ENCODE measurements around the gene LPAR1.

The LPAR1 gene

GRCh38 chr9:111068771-111069170 is 30.5 kb upstream of the LPAR1 start:
- H3K4me3 ChIP-seq (ENCODE audit: control insufficient read depth, low read depth, low read length): no peak overlapping the region
- peak; percentile 37 for DNase-seq (ENCODE audit: low read depth)
- TF ChIP-seq CTCF (IDR thresholded peaks at IDR 0.05; ENCODE audit: control insufficient read depth, insufficient read depth, low read depth, low read length, missing control alignments): no peak

DNA sequence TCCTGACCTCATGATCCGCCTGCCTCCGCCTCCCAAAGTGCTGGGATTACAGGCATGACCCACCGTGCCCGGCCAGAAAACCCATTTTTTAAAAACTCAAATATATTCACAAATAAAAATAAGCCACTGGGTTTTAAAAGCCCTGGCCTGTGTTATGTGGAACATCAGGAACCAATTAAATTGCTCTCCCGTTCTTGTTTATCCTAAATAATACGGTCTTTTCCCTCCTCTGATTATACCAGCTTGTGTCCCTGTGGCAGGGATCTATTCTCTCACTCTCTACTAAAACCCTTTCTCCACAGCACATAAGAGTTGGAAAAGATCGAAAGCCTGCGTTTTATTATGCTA is 30.1 kb upstream of the LPAR1 start:
- no peak for TF ChIP-seq CTCF (IDR thresholded peaks at IDR 0.05; ENCODE audit: control insufficient read depth, insufficient read depth, low read depth, low read length, missing control alignments)
- no peak for DNase-seq (ENCODE audit: low read depth)
- H3K4me3 ChIP-seq (ENCODE audit: control insufficient read depth, low read depth, low read length): no peak overlapping the region

DNA sequence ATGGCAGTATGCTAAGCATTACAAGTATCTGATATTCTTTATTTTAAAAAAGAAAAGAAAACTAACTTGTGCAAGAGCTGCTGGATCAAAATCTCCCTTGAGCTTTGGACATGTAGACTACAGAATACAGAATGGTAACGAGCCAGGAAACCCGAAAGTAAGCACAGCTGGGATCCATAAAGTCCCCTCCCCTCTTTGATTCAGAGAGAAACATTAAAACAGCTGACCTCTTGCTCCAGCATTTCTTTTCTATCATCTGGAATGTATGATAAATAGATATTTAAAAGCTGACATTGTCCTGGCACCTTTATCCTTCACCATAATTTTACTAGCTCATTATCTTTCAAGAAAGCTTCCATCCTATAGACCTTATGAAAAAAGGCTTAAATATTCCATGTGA is 28.2 kb upstream of the LPAR1 start:
- TF ChIP-seq CTCF (IDR thresholded peaks at IDR 0.05; ENCODE audit: control insufficient read depth, insufficient read depth, low read depth, low read length, missing control alignments): no peak
- DNase-seq (ENCODE audit: low read depth): peak; percentile 24
- no peak overlapping the region for H3K4me3 ChIP-seq (ENCODE audit: control insufficient read depth, low read depth, low read length)

DNA sequence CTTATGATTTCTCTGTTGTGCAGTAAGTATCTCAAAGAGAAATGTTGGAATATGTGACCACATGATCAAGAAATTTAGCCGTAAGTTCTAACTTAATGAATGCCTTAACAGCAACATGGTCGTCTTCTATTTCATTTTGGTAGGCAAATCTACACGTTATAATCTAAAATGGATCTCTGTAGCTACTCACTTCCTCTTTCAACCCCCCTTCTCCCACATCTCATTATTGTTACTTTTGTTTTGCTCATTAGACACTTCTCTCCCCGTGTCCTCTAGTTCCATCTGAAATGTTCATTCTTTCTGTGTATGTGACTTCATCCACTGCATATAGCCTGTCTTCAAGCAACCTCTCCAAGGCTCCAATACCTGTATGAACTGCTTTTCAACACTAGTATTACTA is 27.1 kb upstream of the LPAR1 start:
- no peak for DNase-seq (ENCODE audit: low read depth)
- H3K4me3 ChIP-seq (ENCODE audit: control insufficient read depth, low read depth, low read length): no peak overlapping the region
- no peak for TF ChIP-seq CTCF (IDR thresholded peaks at IDR 0.05; ENCODE audit: control insufficient read depth, insufficient read depth, low read depth, low read length, missing control alignments)

DNA sequence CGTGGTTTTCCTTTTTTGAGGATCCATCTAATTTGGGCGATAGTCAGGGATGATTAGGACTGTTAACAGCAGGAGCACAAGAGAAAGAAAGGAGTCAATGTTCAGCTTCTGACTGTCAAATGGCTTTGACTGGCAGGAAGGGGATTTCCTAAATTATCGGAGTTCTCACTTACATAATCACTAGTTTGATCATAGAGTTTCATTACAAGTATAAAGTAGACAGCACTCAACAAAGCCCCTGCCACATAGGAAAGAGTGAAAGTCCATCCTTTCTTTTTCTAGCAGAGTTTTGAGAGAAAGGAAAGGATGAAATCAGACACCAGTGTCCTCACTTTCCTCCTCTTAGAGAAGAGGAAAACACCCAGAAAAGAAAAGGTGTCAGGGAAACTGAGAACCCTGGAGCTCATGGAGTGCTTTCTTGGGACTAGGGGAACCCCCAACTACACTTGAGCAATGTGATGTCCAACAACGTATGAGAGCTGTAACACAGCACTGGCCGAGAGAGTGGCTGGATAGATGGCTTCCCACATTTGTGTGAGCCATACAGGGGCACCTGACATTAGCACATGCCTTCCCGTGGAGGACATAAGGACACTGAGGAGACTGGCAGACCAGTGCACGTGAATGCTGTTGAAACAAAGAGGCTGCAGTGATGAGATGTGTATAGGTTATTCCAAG is 26.0 kb upstream of the LPAR1 start:
- no peak overlapping the region for H3K4me3 ChIP-seq (ENCODE audit: control insufficient read depth, low read depth, low read length)
- DNase-seq (ENCODE audit: low read depth): no peak
- no peak for TF ChIP-seq CTCF (IDR thresholded peaks at IDR 0.05; ENCODE audit: control insufficient read depth, insufficient read depth, low read depth, low read length, missing control alignments)

- no peak for TF ChIP-seq CTCF (IDR thresholded peaks at IDR 0.05; ENCODE audit: control insufficient read depth, insufficient read depth, low read depth, low read length, missing control alignments)
- no peak overlapping the region for H3K4me3 ChIP-seq (ENCODE audit: control insufficient read depth, low read depth, low read length)
- no peak for DNase-seq (ENCODE audit: low read depth)
Observed at GRCh38 chr9:111063332-111063731, 25.1 kb upstream of the LPAR1 start.

DNA sequence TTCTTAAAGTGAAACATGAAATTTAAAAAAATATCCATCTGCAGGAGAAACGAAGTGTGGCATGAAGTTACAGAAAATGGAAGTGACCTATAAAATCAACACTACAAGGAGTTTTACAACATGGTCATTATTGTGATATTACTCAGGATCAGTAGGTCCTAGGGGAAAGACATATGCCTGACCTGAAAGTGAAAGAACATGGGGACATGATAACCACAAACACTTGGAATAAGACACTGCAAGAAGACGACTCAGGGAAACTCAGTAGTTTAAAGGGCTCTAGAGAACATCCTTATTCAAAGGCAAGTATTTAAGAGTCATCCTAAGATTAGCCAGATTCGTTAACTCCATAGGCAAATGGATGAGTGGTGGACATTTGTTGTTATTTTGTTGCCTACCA is 19.9 kb upstream of the LPAR1 start:
- no peak for TF ChIP-seq CTCF (IDR thresholded peaks at IDR 0.05; ENCODE audit: control insufficient read depth, insufficient read depth, low read depth, low read length, missing control alignments)
- H3K4me3 ChIP-seq (ENCODE audit: control insufficient read depth, low read depth, low read length): no peak overlapping the region
- no peak for DNase-seq (ENCODE audit: low read depth)
